Mesothelial cell of epicardium (in vitro differentiated cells): ENCODE results near the gene CPED1. TPM values are rescaled to one million over a fixed set of nuclear protein-coding genes. Genes with fewer than 3 reads are reported as not detected.
"Not testable (repeated sequence)": the region's sequence is repeated elsewhere in the genome, so short reads cannot be mapped to it uniquely, and the experiment has no call there.

ENCODE experiments used
- DNase-seq, 2 experiments: peaks; one replicate each; pipeline ENCODE4 v3.0.0; 2021; ENCODE audit warnings: low spot score in 2 of 2; ENCODE audit not compliant: unreplicated experiment in 2 of 2
- H3K27ac Mint-ChIP-seq: 2 replicates; pipeline ENCODE4 v1.8.0; 2021; ENCODE audit warnings: mixed read lengths
- H3K27me3 Mint-ChIP-seq: 2 replicates; pipeline ENCODE4 v1.8.0; 2021; ENCODE audit warnings: low read depth, mixed read lengths
- H3K36me3 Mint-ChIP-seq: 2 replicates; pipeline ENCODE4 v1.8.0; 2021; ENCODE audit warnings: mixed read lengths
- H3K4me1 Mint-ChIP-seq: 2 replicates; pipeline ENCODE4 v1.8.0; 2021; ENCODE audit warnings: mixed read lengths
- H3K4me3 Mint-ChIP-seq: 2 replicates; pipeline ENCODE4 v1.8.0; 2021; ENCODE audit warnings: mild to moderate bottlenecking, moderate library complexity, mixed read lengths
- H3K9me3 Mint-ChIP-seq: 2 replicates; pipeline ENCODE4 v1.8.0; 2021; ENCODE audit warnings: mixed read lengths
- total RNA-seq: library from RNA; stranded (reverse); gene quantifications from 3 replicates; pipeline ENCODE4 v1.2.1, GENCODE V29; 2021
- TF ChIP-seq, protein P1 (sequence below): fragments of 200-600 bp; sonication (generic); IDR thresholded peaks from one replicate; pipeline ENCODE4 v1.5.0; 2021; ENCODE audit warnings: antibody characterized with exemption; ENCODE audit not compliant: unreplicated experiment

Gene CPED1
- total RNA-seq, 1 donor from 2014 or later: 25.6 TPM

- Mint-ChIP-seq H3K4me3 (no peak overlapping the region), H3K9me3 (no peaks in the 10 kb centered on the region), H3K36me3 (peaks cover 2% of the 10 kb centered on the region), H3K27me3 (no peaks in the 10 kb centered on the region), H3K27ac (no peak overlapping the region), H3K4me1 (peaks cover 2% of the 10 kb centered on the region)
- DNase-seq: no peak
- TF ChIP-seq, protein P1, sequence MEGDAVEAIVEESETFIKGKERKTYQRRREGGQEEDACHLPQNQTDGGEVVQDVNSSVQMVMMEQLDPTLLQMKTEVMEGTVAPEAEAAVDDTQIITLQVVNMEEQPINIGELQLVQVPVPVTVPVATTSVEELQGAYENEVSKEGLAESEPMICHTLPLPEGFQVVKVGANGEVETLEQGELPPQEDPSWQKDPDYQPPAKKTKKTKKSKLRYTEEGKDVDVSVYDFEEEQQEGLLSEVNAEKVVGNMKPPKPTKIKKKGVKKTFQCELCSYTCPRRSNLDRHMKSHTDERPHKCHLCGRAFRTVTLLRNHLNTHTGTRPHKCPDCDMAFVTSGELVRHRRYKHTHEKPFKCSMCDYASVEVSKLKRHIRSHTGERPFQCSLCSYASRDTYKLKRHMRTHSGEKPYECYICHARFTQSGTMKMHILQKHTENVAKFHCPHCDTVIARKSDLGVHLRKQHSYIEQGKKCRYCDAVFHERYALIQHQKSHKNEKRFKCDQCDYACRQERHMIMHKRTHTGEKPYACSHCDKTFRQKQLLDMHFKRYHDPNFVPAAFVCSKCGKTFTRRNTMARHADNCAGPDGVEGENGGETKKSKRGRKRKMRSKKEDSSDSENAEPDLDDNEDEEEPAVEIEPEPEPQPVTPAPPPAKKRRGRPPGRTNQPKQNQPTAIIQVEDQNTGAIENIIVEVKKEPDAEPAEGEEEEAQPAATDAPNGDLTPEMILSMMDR: no peak
Measured at GRCh38 chr7:121054925-121055324, 66.4 kb downstream of the CPED1 start.

DNA sequence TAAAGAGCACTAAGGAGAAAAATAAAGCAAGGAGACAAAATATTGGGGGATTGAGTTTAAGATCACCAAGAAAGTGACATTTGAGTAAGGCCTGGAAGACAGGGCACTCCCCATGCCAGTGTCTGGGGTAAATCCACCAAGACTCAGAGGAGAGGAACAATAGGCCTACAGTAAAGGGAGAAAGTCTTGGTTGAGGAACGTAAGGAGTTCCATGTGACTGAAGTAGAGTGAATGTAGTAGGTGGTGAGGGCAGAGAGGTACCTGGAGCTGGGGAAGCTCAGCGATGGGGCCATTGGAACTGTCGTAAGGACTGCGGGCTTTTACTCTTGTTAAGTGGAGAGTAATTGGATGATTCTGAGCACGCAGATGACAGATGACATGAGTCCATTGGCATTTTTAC lies 69.4 kb downstream of the CPED1 start:
- Mint-ChIP-seq H3K27me3 (no peaks in the 10 kb centered on the region), H3K9me3 (no peaks in the 10 kb centered on the region), H3K4me3 (no peak overlapping the region), H3K4me1 (no peaks in the 10 kb centered on the region), H3K36me3 (peaks cover 2% of the 10 kb centered on the region), H3K27ac (no peak overlapping the region)
- no peak for DNase-seq
- TF ChIP-seq, protein P1: no peak

- Mint-ChIP-seq H3K36me3 (no peaks in the 10 kb centered on the region), H3K9me3 (no peaks in the 10 kb centered on the region), H3K4me1 (peaks cover 1% of the 10 kb centered on the region), H3K27ac (no peak overlapping the region), H3K4me3 (no peak overlapping the region), H3K27me3 (no peaks in the 10 kb centered on the region)
- TF ChIP-seq, protein P1: no peak
- DNase-seq: no peak
Measured at GRCh38 chr7:121058975-121059374, 70.5 kb downstream of the CPED1 start.

DNA sequence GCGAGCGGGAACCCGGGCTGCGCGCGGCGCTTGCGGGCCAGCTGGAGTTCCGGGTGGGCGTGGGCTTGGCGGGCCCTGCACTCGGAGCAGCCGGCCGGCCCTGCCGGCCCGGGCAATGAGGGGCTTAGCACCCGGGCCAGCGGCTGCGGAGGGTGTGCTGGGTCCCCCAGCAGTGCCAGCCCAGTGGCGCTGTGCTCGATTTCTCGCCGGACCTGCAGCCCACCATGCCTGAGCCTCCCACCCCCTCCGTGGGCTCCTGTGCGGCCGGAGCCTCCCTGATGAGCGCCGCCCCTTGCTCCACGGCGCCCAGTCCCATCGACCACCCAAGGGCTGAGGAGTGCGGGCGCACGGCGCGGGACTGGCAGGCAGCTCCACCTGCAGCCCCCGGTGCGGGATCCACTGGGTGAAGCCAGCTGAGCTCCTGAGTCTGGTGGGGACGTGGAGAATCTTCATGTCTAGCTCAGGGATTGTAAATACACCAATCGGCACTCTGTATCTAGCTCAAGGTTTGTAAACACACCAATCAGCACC lies 71.5 kb downstream of the CPED1 start:
- not testable (repeated sequence) for H3K4me1 Mint-ChIP-seq, H3K9me3 Mint-ChIP-seq, DNase-seq, H3K4me3 Mint-ChIP-seq, H3K27ac Mint-ChIP-seq, H3K27me3 Mint-ChIP-seq, H3K36me3 Mint-ChIP-seq

DNA sequence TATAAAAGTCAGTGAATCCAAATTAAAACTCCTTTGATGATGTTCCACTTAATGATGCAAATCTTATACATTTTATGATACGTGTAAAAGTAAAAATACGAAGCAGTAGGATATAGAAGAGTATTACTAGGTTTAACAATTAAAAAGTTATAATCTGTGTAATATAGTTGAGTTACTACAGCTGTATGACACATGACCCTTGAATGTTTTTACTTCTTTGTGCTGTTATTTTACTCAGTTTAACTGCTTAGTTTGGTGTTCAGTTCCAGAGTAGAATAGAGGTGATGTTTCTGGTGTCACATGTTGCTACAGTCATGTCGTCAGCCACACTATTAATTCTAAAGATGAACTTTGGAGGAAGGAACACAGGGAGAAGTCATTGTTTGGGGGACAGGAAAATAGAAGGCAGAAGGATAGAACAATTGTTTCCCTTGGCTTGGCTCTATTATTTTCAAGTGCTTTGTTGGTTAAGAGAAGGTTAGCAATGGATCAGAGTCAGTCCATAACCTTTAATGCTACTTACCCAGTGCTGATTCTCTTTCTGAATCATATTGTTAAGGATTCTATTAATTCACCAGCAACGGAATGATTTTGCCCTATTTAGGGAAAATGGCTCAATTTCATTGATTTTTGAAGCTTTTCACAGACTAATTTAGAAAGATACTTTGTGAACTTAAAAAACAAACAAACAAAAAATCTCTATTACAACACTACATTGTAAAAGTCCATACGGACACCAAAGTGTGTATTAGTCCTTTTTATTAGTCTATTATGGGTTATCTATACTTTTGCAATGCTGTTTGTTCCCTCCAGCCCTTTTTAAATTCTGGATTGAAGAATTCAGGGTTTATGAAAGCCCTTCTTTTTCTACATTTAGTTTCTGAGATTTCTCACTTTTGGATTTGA lies 73.4 kb downstream of the CPED1 start:
- DNase-seq: no peak
- TF ChIP-seq, protein P1: no peak
- H3K27ac Mint-ChIP-seq: no peak overlapping the region
- H3K9me3 Mint-ChIP-seq: no peaks in the 10 kb centered on the region
- H3K27me3 Mint-ChIP-seq: no peaks in the 10 kb centered on the region
- no peaks in the 10 kb centered on the region for H3K36me3 Mint-ChIP-seq
- H3K4me3 Mint-ChIP-seq: no peak overlapping the region
- H3K4me1 Mint-ChIP-seq: peaks cover 5% of the 10 kb centered on the region

DNA sequence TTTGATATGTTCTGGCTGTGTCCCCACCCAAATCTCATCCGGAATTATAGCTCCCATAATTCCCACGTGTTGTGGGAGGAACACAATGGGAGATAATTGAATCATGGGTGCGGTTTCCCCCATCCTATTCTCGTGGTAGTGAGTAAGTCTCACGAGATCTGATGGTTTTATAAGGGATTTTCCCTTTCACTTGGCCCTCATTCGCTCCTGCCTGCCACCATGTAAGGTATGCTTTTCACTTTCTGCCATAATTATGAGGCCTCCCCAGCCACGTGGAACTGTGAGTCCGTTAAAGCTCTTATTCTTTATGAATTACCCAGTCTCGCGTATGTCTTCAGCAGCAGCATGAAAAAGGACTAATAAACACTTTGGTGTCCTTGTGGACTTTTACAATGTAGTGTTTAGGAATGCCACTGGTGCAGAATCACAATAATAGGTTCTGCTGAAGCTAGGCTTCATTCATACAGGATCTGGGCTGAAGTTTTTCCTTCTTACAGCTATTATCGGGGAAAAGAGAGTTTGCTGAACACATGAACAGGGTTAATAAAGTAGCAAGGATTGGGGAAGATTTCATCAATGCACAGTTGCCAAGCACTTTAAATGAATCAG lies 74.3 kb downstream of the CPED1 start:
- H3K27ac Mint-ChIP-seq: no peak overlapping the region
- no peaks in the 10 kb centered on the region for H3K36me3 Mint-ChIP-seq
- TF ChIP-seq, protein P1: no peak
- no peak for DNase-seq
- no peaks in the 10 kb centered on the region for H3K27me3 Mint-ChIP-seq
- H3K4me3 Mint-ChIP-seq: no peak overlapping the region
- H3K9me3 Mint-ChIP-seq: no peaks in the 10 kb centered on the region
- peaks cover 5% of the 10 kb centered on the region for H3K4me1 Mint-ChIP-seq

- not testable (repeated sequence) for H3K36me3 Mint-ChIP-seq, H3K4me3 Mint-ChIP-seq, H3K27ac Mint-ChIP-seq, H3K4me1 Mint-ChIP-seq, H3K9me3 Mint-ChIP-seq, DNase-seq, H3K27me3 Mint-ChIP-seq
Measured at GRCh38 chr7:121067717-121068116, 79.2 kb downstream of the CPED1 start.
